Measurements from ENCODE around the gene LRRC4B.
A peak's percentile ranks its signal among the peaks of the same experiment; 100 is the strongest.

Gene LRRC4B

DNA sequence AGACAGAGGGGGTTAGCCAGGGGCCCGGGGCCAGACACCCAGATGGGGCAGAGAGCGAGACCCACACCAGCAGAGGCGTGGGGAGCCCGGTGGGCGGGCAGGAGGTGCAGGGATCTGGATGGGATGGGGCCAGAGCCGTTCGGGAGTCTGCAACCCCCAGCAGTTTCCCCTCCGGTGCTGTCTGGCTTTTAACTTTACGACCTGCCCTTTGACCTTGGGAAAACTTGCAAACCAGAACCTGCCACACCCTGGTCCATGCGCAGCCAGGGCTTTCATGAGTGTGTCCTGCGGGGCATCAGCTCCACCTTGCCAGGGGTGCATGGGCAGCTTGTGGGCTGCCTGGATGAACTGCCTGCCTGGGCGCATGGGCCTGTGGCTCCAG is 67.1 kb downstream of the LRRC4B start:
- DNase-seq: no peak

DNA sequence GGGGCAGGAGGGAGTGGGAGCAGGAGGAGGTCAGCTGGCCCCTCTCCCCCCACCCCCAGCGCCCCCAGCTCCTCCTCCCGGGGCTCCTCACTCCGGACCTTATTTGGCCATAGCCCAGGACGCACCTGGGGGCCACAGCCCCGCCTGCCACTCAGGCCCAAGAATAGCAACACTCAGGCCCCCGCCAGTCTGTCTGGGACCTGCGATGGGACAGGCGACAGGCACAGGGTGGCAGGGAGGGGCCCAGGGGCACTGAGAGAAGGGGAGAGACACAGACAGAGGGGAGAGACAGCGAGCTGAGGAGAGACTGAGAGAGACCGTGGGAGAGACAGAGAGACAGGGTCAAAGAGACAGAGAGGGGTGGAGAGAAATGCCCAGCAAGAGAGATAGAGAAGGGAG is 67.5 kb downstream of the LRRC4B start:
- DNase-seq: no peak

DNA sequence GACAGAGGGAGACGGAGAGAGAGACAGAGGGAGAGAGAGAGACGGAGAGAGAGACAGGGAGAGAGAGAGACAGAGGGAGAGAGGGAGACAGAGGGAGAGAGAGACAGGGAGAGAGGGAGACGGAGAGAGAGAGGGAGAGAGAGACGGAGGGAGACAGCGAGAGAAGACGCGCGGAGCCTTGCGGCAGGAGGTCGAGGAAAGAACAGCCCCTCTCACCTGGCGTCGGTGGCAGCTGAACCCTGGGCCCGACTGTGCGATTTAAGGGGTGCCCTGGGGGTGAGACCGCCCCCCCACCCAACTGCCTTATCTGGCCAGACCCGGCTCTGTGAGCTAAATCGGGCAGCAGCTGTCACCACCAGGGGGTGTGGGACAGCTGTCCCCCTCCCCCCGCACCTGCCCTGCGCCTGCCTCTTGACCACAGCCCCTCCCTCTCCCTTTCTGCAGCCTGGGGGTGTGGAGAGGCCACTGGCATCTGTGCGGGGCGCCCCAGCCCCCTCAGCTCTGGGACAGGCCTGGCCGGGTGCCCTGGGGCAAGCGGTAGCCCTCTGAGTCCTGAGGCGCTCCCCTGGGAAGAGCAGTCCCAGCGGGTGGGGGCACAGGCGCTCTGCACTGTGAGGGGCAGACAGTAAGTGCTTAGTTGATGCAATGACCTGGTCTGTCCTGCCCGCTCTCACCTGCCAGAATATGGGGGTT is 68.0 kb downstream of the LRRC4B start:
- no peak for DNase-seq

DNA sequence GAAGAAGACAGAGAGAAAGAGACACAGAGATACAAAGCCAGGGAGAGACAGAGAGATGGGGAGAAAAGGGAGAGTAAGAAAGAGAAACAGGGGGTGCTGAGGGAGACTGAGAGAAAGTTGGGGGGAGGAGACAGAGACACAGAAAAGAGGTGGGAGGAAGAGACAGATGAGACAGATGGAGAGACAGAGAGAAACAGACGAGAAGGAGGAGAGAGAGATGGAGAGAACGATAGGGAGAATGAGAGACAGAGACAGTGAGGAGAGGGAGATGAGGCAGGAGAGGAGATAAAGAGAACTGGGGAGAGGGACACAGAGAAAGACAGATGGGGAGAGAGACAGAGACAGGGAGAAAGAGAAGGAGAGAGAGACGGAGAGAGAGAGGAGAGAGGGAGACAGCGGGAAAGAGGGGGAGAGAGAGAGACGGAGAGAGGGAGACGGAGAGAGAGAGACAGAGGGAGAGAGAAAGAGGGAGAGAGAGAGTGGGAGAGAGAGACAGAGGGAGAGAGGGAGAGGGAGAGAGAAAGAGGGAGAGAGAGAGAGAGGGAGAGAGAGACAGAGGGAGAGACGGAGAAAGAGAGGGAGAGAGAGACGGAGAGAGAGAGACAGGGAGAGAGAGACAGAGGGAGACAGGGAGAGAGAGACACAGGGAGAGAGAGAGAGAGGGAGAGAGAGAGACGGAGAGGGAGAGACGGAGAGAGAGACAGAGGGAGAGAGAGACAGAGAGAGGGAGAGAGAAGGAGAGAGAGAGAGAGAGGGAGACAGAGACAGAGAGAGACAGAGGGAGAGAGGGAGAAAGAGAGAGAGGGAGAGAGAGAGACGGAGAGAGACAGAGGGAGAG is 69.8 kb downstream of the LRRC4B start:
- DNase-seq: no peak

DNA sequence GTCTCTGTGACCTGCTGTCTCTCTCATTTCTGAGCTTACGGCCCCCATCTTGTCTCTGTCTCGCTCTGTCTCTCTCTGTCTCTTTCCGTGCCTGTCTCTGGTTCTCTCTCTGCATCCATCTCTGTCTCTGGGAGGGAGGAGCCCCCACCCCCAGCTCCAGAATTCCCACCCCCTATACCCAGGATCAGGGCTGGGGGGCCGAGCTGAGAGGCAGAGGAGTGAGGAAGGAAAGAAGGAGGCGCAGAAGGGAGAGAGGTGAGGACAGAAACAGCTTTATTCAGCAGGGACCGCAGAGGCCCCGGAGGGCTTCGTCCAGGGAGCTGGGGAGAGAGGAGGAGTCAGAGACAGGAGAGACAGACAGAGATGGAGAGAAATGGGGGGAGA is 71.2 kb downstream of the LRRC4B start:
- no peak for DNase-seq

DNA sequence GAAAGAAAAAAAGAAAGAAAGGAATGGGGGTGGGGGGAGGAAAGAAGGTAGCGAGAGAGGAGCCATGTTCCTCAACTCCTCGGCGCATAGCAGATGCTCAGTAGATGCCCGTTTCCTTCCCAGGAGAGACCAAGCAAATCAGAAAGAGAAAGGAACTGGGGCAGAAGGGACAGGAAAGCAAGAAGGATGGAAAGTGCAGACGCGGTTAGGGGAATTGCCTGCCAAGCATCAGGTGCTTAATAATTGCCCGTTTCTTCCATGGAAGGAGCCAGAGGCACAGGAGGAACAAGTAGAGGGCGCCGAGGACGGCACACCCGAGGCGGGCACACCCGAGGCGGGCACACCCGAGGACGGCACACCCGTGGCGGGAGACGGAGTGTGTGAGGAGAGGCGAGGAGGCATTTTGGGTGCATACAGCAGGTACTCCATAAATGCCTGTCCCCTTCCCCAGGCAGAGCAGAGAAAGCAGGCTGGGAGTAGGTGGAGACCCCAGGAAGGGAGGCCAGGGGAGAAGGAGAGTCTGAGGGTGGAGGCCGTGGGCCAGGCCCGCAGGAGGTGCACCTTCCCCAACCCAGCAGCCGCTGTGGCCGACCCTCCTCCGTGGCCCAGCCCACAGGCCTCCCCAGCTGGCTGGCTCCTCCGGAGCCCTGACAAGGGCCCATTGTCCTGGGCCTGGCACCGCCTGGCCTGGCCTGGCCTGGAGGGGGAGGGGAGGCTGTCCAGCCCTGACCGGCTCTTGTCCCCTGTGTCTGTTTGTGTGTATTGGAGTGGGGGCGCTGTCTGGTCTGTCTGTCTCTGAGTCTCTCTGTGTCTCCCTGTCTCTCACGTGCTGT is 71.8 kb downstream of the LRRC4B start:
- no peak for DNase-seq

DNA sequence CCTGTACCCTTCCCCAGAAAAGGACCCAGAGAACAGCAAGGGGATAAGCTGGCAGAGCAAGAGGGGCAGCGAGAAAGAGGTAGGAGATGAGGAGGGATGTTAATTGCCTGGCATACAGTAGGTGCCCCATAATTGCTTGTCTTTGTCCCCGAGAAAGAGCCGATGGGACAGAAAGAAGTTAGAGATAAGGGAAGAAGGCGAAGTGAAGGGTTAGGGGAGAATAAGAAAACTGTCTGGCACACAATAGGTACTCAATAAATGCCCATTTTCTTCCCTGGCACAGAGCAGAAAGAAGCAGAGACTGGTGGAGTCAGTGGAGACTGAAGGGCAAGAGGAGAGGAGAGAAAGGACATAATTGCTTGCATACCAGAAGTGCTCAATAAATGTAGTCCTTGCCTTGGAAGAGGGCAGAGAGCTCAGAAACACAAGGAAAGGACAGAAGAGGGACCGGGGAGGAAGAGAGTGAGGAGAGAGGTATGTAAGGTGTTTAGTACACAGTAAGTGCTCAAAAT is 73.2 kb downstream of the LRRC4B start:
- DNase-seq: no peak

DNA sequence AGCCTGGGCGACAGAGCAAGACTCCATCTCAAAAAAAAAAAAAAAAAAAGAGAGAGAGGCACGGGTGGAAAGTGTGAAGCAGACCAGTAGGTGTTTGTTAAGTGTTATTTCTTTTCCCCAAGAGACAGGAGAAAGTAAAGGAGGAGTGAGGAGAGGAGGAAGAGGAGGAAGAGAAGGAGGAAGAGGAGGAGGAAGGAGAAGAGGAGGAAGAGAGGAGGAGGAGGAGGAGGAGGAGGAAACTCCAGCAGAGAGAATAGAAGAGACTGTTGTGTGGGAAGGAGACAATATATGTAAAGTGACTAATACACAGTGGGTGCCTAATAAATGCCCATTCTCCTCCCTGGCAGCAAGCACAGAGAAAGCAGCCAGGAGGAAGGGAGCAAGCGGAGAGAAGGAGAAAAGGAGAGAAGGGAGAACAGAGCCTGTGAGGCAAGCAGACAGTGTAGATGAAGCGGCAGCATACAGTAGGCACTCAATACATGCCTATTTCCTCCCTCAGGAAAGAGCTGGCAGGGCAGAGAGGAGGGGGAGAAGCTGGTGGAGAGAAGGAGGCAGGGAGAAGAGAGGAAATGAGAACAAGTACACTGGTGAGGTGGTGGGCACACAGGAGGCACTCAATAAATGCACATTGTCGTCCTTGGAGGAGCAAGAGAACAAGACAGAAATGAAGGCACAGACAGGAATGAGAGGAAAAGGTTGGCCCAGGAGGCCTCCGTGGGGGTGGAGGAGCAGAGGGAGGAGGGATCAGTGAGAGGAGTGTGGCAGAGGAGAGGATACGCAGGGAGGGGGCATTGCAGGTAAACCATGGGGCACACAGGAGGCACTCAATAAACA is 73.8 kb downstream of the LRRC4B start:
- no peak for DNase-seq

DNA sequence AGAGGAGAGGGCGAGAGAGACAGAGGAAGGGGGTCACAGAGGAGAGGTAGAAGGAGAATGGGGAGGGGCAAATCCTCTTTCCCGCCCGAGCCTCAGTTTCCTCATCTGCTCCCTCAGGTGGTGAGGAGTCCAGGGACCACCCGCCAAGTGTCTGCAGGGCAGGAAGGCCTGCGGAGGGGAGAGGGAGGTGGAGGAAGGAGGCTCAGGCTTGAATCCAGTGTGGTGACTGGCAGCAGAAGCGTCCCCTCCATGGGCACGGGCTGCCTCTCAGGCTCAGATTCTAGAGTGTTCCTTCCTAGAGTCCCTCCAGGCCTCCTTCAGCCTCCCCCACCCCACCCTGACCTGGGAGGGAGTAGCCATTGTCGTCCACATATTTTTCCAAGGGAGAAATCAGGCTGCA is 75.1 kb downstream of the LRRC4B start:
- DNase-seq: no peak

DNA sequence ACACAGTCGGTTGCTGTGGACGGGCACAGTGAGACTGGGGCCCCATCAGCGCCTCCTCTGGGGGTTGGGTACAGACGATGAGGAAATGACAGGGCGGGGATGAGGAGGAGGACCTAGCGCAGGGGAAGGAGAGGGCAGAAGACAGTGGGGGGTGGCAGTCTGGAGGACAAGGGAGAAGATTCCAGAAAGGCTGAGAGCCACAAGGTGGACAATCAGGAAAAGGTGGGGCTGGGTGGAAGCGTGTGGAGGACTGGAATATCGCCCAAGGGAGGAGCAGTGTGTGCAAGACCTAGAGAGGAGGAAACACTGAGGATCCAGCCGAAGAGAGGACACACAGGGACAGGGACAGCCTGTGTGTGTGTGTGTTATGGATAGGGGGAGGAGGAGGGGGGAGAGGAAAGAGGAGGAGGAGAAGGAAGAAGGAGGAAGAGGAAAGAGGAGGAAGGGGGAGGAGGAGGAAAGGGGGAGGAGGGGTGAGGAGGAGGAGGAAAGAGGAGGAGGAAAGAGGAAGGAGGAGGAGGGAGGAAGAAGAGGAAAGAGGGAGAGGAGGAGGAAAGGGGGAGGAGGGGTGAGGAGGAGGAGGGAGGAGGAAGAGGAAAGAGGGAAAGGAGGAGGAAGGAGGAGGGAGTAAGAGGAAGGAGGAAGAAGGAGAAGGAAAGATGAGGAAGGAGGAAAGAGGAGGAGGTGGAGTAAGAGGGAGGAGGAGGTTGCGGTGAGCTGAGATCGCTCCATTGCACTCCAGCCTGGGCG is 75.8 kb downstream of the LRRC4B start:
- DNase-seq: peak; percentile 12

DNA sequence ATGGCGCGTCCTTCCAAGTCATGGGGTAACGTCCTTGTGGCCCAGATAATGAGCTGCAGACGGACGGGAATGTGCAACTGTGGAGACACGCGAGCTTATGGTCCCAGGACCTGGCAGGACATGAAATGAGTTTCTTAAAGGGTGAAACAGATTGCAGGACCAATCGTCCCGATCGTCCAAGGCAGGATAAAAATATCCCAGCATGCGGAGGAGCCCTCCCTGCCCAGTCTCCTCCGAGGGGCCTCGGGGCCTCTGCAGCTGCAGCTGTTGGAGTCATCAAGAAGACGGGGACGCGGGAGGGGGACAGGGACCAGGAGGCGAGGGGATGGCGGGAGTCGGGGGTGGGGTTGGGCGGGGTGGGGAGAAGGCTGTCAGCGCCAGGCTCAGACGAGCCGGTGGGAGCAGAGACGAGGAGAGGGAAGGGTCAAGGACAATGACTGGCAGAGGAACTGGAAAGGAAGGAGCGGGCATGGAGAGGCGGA is 77.2 kb downstream of the LRRC4B start:
- DNase-seq: no peak

DNA sequence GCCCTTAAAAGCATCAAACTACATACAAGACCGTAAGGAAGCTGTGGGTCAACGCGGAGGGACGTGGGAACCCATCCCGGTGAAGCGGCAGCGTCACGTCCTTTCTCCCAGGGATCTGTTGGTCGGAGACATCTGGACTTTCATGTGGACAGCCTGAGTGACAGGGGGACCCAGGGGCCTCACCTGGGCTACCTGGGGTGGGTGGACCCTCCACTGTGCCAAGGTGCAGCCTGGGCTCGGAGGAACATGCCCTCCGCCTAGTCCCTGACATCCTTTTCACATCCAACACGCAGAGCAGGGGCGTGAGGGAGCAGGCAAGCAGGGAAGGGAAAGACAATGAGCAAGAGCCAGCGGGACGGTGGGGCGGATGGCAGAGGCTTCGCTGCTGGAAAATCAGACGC is 77.8 kb downstream of the LRRC4B start:
- no peak for DNase-seq

DNA sequence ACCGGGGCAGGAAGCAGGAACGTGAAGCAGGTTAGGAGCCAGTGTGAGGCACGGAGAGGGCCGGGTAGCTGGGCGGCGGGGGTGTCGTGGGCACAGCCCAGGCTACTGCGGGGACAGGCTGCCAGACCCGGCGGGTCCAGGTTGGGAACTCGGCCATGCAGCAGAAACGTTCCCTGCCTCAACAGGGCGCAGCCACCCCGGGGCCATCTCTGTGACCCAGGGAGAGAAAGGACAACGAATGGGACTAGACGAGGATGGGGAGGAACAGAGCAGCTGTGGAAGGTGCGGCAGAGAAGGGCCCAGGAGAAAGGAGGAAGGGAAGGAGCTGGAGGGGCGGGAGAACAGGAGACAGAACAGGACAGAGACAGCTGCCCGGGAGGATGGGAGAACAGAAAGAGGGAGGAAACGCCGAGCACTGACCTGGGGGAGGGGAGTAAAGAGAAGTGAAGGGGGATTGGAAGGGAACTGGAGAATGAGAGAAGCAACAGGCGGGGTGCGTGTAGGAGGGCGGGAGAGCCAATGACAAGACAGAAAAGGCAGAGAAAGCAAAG is 78.7 kb downstream of the LRRC4B start:
- DNase-seq: no peak

DNA sequence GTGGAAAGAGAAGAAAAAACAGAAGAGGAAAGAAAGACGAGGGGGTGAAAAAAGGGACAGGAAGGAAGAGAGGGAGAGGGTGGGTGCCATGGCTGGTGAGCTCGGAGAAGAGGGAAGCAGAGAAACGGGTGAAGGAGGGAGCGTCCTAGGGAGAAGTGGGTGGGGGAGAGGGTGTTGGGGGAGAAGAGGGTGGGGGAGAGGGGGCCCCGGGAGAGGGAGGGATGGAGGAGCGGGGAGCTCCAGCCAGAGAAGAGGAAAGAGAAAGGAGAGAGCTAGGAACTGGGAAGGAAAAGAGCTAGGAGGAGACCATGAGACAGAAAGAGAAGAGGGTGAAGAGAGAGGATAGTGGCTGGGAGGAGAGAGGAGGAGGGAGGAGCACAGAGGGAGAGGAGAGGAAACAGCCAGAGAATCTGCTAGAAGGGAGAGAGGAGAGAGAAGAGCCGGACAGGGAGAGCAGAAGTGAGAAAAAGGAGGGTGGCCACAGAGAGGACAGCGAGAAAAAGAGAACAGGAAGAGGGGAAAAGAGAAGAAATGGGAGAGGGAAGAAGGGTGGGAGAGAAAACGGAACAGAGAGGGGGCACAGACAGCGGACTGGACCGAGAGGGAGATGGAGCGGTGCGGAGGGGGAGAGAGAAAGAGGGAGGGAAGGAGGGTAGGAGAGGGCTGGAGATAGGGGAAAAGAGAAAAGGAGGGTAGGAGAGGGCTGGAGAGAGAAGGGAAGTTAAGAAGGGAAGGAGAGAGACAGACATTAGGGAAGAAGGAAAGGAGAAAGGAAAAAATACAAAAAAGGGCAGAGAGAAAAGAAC is 79.6 kb downstream of the LRRC4B start:
- no peak for DNase-seq

DNA sequence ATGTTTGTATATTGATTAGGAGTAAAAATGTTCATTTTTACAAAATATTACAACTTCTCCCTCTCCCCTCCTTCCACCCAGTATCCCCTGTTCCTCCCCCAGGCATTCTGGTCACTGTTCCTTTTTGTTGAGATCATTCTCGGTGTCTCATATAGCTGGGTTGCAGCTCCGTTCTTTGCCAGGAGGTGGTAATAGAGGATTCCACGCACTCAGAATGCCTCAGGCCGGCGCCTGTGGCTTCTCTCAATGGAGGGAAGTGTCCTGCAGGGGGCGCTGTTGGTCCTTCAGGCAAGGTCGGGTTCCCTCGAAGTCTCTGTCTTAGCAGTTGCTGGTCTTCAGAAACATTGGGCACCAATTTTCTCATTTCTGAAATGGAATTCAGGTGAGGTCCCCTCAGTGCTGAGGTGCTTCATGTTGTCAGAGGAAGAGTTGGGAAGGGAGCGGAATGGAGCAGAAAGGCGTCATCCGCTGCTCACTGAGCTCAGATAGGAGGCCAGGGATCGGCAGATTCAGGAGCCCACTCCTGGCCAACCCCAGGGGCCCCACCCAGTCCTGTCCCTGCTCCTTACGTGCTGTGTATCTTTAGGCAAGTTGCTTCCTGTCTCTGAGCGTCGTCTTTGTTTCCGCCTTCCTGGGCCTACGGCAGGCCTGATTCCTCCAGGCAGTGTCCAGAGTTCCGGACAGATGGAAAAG is 81.3 kb downstream of the LRRC4B start:
- peak; percentile 14 for DNase-seq

DNA sequence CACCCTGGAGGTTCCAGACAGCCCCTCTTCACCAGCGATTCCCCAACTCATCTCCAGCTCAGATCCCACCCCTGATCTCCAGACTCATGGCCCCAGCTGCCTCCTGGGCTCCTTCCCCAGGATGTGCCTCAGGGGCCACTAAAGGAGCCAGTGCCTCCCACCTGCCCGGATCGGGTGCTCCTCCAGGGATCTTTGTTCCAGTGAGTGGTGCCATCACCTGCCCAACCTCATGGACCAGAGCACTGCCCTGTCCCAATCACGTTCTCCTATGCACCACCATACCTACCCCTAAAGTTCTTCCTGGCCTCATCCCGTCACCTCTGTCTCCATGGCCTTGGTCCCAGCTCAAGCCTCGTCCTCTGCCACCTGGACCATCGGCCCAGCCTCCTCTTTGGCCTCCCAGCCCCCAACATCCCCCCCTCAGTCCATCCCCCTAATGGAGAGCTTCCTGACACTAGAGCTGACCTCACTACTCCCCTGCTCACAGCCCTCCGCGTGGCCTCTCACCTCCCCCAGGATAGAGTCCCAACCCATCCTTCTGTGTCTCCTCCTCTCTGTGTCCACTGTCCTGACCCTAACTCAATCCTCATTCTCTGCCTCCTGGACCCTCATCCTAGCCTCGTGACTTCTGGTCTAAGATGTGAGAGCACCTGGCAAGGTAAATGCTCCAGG is 82.8 kb downstream of the LRRC4B start:
- DNase-seq: no peak

DNA sequence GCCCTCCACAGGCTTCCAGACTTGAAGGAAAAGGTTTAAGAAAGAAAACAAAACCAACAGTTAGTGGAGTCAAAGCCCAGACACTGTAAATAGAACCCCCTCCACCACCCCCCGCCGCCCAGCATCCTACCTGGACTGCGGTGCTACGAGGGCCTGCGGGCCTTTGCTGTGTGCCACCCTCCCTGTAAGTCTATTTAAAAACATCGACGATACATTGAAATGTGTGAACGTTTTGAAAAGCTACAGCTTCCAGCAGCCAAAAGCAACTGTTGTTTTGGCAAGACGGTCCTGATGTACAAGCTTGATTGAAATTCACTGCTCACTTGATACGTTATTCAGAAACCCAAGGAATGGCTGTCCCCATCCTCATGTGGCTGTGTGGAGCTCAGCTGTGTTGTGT is 85.3 kb downstream of the LRRC4B start:
- DNase-seq: no peak

DNA sequence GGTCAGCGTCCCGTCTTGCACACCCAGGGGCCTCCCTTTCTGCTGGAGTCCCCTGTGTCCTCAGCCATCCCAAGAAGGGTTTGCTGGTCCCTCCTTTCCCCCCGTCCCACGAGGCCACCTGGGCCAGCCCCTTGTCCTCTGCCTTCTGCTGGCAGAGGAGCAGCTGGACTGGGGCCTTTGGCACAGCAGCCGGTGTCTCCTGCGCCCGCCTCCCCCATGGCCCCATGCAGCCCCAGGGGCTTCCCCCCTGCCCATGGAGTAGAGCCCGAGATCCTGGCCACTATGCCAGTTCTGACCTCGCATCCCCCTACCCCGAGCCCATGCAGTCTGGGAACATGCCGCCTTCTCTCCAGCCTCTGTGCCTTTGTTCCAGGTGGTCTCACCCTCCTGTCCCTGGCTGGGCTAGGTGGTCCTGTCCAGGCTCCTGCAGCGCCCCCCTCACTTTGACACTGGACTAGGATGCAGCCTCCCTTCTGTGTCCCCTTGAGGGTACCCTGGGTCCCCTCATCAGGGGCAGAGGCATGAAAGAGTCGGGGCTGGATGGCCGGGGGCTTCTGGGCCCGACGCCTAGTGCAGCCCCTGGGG is 85.9 kb downstream of the LRRC4B start:
- no peak for DNase-seq
